Measurements from ENCODE around the gene RHBDF1. TPM values are rescaled to one million over a fixed set of nuclear protein-coding genes. Genes with fewer than 3 reads are reported as not detected.
A peak's percentile ranks its signal among the peaks of the same experiment; 100 is the strongest.

RHBDF1 gene
- total and polyA plus RNA-seq, 10 of the 15 experiments (the other 5 are each of a cell fraction or from before 2014, with no cell fraction given) = 0.04 to 0.85 (median 0.36) TPM; not detected in 3

GRCh38 chr16:35678-36305 is 36.6 kb downstream of the RHBDF1 start:
- SMC1A ChIA-PET (ENCODE audit: uncharacterized antibody, unreplicated experiment) = no interaction called here
- Histone ChIP-seq H3K79me2 (ENCODE audit: control insufficient read depth, insufficient read depth, low read length) (no peaks in the 10 kb centered on the region), H3K4me3 (no peak overlapping the region), H3K27ac (ENCODE audit: control insufficient read depth, insufficient read depth) (no peak overlapping the region; the same call in 1 of the 2 replicates), H3K27me3 (replicated peaks in 1 of 2; ENCODE audit: control insufficient read depth in 2 of 2, insufficient read depth in 2 of 2, low read length in 1 of 2) (no peaks in the 10 kb centered on the region), H3K4me2 (ENCODE audit: control insufficient read depth, insufficient read depth) (0 out of 2 replicates have a peak overlapping the region, but pooled peaks have one; percentile 18), H3K9me3 (replicated peaks; ENCODE audit: control insufficient read depth, insufficient read depth, low read length) (no peaks in the 10 kb centered on the region), H2AFZ (ENCODE audit: control insufficient read depth, low read depth, low read length) (no peak overlapping the region), H3K36me3 (ENCODE audit: control insufficient read depth in 2 of 2, insufficient read depth in 2 of 2, low read length in 1 of 2) (peaks cover 0 to 8% of the 10 kb centered on the region in 2 experiments; a peak in 2 of 4 replicates), H3K9ac (ENCODE audit: control insufficient read depth, insufficient read depth, low read length) (no peak overlapping the region), H3K4me1 (ENCODE audit: control insufficient read depth, insufficient read depth, low read length) (peaks cover 34% of the 10 kb centered on the region), H4K20me1 (ENCODE audit: control insufficient read depth, insufficient read depth) (no peaks in the 10 kb centered on the region)
- in situ Hi-C loops (cut with MboI) (no loop called here), intact Hi-C loops (cut with micrococcal nuclease; ENCODE audit: unreplicated experiment) (no loop called here)
- BruUV-seq (replicated peaks) = no TSS peak
- RAD21 ChIA-PET (ENCODE audit: unreplicated experiment) = interaction anchor here (1.5 kb wide), 1 partner anchor 61 kb away, joined by 4 read pairs; no protein-coding TSS in a partner anchor
- no peak for DNase-seq (ENCODE audit: low read depth, low spot score)
- POLR2A ChIA-PET = interaction anchor here (0.6 to 1.9 kb wide), 3 partner anchors 17 to 1446 kb away, joined by 3 to 5 read pairs (median 4); partner anchors contain the start of genes POLR3K and SNRNP25
- no peak for ATAC-seq
- 74% methylated on average over 11 of the region's 11 CpGs for WGBS (ENCODE audit: insufficient coverage, insufficient replicate concordance, low lambda C conversion rate, missing lambda C conversion rate)
- CTCF ChIA-PET = no interaction called here
- FAIRE-seq = no peak
- no peak for TF ChIP-seq TCF12 (IDR thresholded peaks at IDR 0.05; ENCODE audit: low read depth, low read length)
- no peak for TF ChIP-seq ZBED1 (IDR thresholded peaks at IDR 0.05; ENCODE audit: borderline replicate concordance)
- TF ChIP-seq ZBTB33 (IDR thresholded peaks at IDR 0.05) = no peak
- TF ChIP-seq TBL1XR1 (IDR thresholded peaks at IDR 0.05; ENCODE audit: low read depth, low read length) = no peak
- TF ChIP-seq FOS (IDR thresholded peaks at IDR 0.05; ENCODE audit: borderline replicate concordance, extremely low read depth, insufficient read length) = no peak
- TF ChIP-seq ZNF622 (IDR thresholded peaks at IDR 0.05) = no peak
- TF ChIP-seq ZNF217 (IDR thresholded peaks at IDR 0.05) = no peak
- TF ChIP-seq RCOR1 (conservative IDR thresholded peaks at IDR 0.05; ENCODE audit: low read depth, low read length) = no peak
- no peak for TF ChIP-seq ZBTB11 (CRISPR knock-in tag; IDR thresholded peaks at IDR 0.05)
- no peak for TF ChIP-seq ZBTB4 (CRISPR knock-in tag; IDR thresholded peaks at IDR 0.05)
- no peak for TF ChIP-seq NFYA (IDR thresholded peaks at IDR 0.05; ENCODE audit: borderline replicate concordance, low read depth, low read length)
